RWPE2 (cell line): ENCODE data around the gene PHC3.

Source experiments
- ATAC-seq: fragments of 200-7000 bp; cut with Tn5 transposase; 3 replicates; pipeline ENCODE4 v1.9.1; 2021; ENCODE audit warnings: low read depth
- DNase-seq: peaks from one replicate; pipeline ENCODE4 v3.0.0-alpha.2; 2020; ENCODE audit warnings: low spot score
- H3K27ac ChIP-seq: fragments of 450-650 bp; 2 replicates; pipeline ENCODE4 v1.5.1; 2017; ENCODE audit warnings: mild to moderate bottlenecking; ENCODE audit not compliant: poor library complexity, severe bottlenecking
- H3K27me3 ChIP-seq: fragments of 250-450 bp; sonication (Bioruptor Pico); 2 replicates; pipeline ENCODE4 v1.5.1; 2021; ENCODE audit warnings: mild to moderate bottlenecking, moderate library complexity; ENCODE audit not compliant: insufficient read depth, poor library complexity, severe bottlenecking
- H3K36me3 ChIP-seq: fragments of 250-450 bp; sonication (Bioruptor Pico); 2 replicates; pipeline ENCODE4 v1.5.1; 2020; ENCODE audit warnings: low read depth, mild to moderate bottlenecking, moderate library complexity
- H3K4me1 ChIP-seq: fragments of 250-450 bp; sonication (Bioruptor Pico); 2 replicates; pipeline ENCODE4 v1.5.1; 2021; ENCODE audit warnings: mild to moderate bottlenecking, moderate library complexity; ENCODE audit not compliant: insufficient read depth, poor library complexity, severe bottlenecking
- H3K4me3 ChIP-seq: fragments of 250-450 bp; sonication (Bioruptor Pico); 2 replicates; pipeline ENCODE4 v1.5.1; 2021; ENCODE audit warnings: mild to moderate bottlenecking, moderate library complexity; ENCODE audit not compliant: severe bottlenecking
- H3K9me3 ChIP-seq: fragments of 250-450 bp; sonication (Bioruptor Pico); 2 replicates; pipeline ENCODE4 v1.5.1; 2021; ENCODE audit warnings: mild to moderate bottlenecking, moderate library complexity; ENCODE audit not compliant: severe bottlenecking
- TF ChIP-seq, protein P1 (sequence below): fragments of 450-650 bp; IDR thresholded peaks from one replicate; pipeline ENCODE4 v1.5.1; 2017; ENCODE audit warnings: mild to moderate bottlenecking, moderate library complexity; ENCODE audit not compliant: poor library complexity, severe bottlenecking

Gene PHC3

DNA sequence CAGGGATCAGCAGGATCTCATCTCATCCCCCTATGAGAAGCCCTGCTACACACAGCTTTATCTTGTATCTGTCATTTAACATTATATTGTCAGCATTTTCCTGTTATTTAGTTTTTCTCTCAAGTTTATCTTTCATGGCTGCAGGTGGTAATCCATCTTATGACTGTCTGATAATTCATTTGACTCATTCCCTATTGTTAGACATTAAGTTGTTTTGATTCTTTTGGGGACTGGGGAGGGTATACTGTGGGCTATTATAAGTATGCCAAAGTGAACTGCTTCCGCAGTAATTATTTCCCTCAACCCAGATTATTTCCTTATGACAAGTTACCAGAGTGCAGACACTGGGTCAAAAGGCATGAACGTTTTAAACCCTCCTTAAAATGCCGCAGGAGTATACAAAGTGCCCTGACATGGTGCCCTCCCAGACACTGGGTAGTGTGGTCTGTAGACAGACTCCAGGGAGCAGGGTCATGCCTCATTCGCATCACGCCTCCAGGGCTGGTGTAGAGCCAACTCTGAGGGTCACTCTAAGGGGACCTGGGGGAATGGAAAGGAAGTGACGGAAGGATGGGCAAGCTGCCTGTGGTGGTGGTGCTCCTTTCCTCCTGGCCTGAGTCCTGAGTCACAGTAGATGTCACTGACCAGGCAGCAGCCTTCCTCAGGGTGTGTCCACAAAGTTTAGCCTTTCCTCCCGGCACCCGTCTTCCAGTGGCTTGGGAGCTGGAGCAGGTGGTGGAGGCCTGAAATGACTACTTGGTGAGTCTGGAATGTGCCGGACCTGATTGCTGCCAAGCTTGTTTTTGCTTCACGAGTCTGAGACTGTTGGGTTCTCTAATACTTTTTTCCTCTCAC lies 132.2 kb downstream of the PHC3 start:
- ATAC-seq (no peak), DNase-seq (no peak)
- Histone ChIP-seq H3K4me1 (no peaks in the 10 kb centered on the region), H3K27me3 (no peaks in the 10 kb centered on the region), H3K36me3 (no peaks in the 10 kb centered on the region), H3K9me3 (no peaks in the 10 kb centered on the region), H3K4me3 (no peak overlapping the region), H3K27ac (no peak overlapping the region)
- TF ChIP-seq, protein P1, sequence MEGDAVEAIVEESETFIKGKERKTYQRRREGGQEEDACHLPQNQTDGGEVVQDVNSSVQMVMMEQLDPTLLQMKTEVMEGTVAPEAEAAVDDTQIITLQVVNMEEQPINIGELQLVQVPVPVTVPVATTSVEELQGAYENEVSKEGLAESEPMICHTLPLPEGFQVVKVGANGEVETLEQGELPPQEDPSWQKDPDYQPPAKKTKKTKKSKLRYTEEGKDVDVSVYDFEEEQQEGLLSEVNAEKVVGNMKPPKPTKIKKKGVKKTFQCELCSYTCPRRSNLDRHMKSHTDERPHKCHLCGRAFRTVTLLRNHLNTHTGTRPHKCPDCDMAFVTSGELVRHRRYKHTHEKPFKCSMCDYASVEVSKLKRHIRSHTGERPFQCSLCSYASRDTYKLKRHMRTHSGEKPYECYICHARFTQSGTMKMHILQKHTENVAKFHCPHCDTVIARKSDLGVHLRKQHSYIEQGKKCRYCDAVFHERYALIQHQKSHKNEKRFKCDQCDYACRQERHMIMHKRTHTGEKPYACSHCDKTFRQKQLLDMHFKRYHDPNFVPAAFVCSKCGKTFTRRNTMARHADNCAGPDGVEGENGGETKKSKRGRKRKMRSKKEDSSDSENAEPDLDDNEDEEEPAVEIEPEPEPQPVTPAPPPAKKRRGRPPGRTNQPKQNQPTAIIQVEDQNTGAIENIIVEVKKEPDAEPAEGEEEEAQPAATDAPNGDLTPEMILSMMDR, result no peak

DNA sequence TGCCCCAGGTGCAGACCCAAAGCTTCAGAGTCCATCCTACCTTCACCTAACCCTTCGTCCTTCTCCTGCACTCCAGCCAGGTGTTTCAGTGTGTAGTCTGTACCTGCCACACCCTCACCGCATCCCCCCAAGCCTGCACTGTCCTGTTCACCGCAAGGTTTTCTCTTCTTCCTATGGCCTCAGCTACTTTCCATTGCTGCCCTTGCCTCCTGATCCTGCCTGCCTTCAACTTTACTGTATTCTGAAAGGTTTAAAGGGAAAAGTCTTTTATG lies 134.5 kb downstream of the PHC3 start:
- H3K27ac ChIP-seq, result no peak overlapping the region
- H3K4me1 ChIP-seq, result no peaks in the 10 kb centered on the region
- no peak for ATAC-seq
- H3K4me3 ChIP-seq, result no peak overlapping the region
- H3K27me3 ChIP-seq, result no peaks in the 10 kb centered on the region
- DNase-seq, result no peak
- no peaks in the 10 kb centered on the region for H3K9me3 ChIP-seq
- TF ChIP-seq, protein P1, result no peak
- no peaks in the 10 kb centered on the region for H3K36me3 ChIP-seq

DNA sequence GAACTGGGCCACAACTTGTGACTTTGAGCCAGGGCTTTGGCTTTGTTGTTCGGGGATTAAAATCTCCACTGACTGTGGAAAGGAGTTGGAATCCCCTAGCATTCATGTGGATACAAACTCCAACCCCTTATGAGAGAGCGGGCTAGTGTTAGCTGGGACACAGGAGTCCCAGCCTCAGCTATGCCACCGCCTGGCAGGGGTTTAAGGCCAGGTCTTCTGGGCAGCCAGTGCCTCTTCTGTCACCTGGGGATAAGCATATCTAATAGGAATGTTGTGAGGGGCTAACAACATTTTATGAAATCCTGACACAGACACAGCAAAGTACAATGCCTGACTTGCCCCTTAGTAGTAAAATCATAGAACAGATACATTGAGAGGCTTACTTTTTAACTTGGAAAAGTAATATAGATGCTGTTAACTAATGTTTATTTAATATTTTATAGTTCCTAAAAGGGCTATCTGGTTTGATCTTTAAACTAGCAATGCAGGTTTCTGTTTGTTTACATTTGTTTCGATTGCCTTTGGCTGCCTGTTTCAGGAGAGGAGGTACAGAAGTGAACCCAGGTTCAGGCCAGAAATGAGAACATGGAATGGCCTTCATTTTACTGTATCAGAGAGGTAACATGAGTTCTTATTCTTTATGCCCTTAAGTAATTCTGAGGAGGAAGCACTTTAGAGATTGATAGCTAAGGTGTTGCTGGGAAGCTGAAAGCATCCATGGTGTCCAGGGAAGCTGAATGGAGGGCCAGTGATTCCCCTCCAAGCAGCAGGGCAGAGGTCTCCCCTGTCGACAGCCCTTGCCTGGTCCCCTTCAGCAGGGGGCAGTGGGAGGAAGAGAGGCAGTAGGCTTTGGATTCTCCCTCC lies 135.0 kb downstream of the PHC3 start:
- Histone ChIP-seq H3K4me3 (no peak overlapping the region), H3K27me3 (no peaks in the 10 kb centered on the region), H3K36me3 (no peaks in the 10 kb centered on the region), H3K27ac (no peak overlapping the region), H3K9me3 (no peaks in the 10 kb centered on the region), H3K4me1 (no peaks in the 10 kb centered on the region)
- no peak; the same call in 2 of the 3 replicates for ATAC-seq
- DNase-seq, result no peak
- TF ChIP-seq, protein P1, result no peak

DNA sequence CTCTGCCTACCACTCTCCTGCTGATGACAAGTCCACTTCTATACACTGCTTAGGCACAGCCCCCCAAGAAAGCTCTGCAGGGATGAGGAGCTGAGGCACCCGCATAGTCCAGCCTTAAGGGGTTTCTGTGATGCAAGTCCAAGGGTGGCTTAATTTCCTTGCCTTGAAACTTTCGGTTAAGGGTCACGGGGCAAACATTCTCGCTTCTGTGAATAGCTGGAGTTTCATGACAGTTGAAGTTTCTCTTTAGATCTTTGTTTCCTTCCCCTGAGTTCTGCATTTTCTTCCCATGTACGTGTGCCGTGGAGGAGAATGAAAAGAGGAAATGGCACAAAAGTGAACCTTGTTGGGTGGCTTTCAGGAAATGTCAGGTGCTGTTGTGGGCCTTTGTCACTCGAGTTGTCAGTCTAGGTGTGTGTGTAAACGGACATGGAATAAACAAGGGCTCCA lies 136.7 kb downstream of the PHC3 start:
- peaks cover 9% of the 10 kb centered on the region for H3K27me3 ChIP-seq
- H3K27ac ChIP-seq, result no peak overlapping the region
- H3K9me3 ChIP-seq, result no peaks in the 10 kb centered on the region
- no peaks in the 10 kb centered on the region for H3K4me1 ChIP-seq
- no peaks in the 10 kb centered on the region for H3K36me3 ChIP-seq
- ATAC-seq (no peak), DNase-seq (no peak)
- TF ChIP-seq, protein P1, result no peak
- H3K4me3 ChIP-seq, result no peak overlapping the region
